ENCODE results near the gene PARP3. TPM values are rescaled to one million over a fixed set of nuclear protein-coding genes. Genes with fewer than 3 reads are reported as not detected.

Gene PARP3
- polyA plus RNA-seq, 2 of the 4 experiments (the other 2 are of a cell fraction) = 7.6 to 11.0 TPM

GRCh38 chr3:51957520-51958205 is 15.5 kb downstream of the PARP3 start (continued):
- TF ChIP-seq HMGXB4 (CRISPR knock-in tag; IDR thresholded peaks at IDR 0.05; ENCODE audit: borderline replicate concordance) (no peak), POLR2A (IDR thresholded peaks at IDR 0.05; ENCODE audit: low read length) (no peak)

GRCh38 chr3:51958603-51959521 is 16.7 kb downstream of the PARP3 start:
- no peak overlapping the region for H3K4me3 ChIP-seq
- no peaks in the 10 kb centered on the region for H3K9me3 ChIP-seq
- no peak overlapping the region for H3K27ac ChIP-seq
- H3K4me1 ChIP-seq = no peaks in the 10 kb centered on the region
- no peak overlapping the region for H3K4me2 ChIP-seq
- 91% methylated on average over 12 of the region's 20 CpGs for WGBS (ENCODE audit: missing lambda C conversion rate)
- POLR2A ChIA-PET = no interaction called here
- CTCF ChIA-PET = interaction anchor here (1.0 to 2.9 kb wide), 3 partner anchors 8 to 17 kb away, joined by 3 to 13 read pairs (median 3); partner anchors contain the start of genes PARP3, PCBP4 and RRP9
- FAIRE-seq (no peak), ATAC-seq (no peak), DNase-seq (ENCODE audit: low read depth in 1 of 2, low spot score in 1 of 2) (no peak)
- TF ChIP-seq RCOR1 (IDR thresholded peaks at IDR 0.05; ENCODE audit: low read depth, low read length) = no peak
- TF ChIP-seq RARB (CRISPR knock-in tag; IDR thresholded peaks at IDR 0.05) = no peak
- TF ChIP-seq ZC3H11A (IDR thresholded peaks at IDR 0.05) = no peak
- TF ChIP-seq FOSB (CRISPR knock-in tag; IDR thresholded peaks at IDR 0.05) = no peak

GRCh38 chr3:51959651-51960050 is 17.5 kb downstream of the PARP3 start:
- TF ChIP-seq CHD2 (IDR thresholded peaks at IDR 0.05; ENCODE audit: low read length, partially characterized antibody) (no peak), CHD4 (IDR thresholded peaks at IDR 0.05; ENCODE audit: borderline replicate concordance) (no peak), ELK1 (IDR thresholded peaks at IDR 0.05; ENCODE audit: low read depth, low read length) (no peak), SMC3 (IDR thresholded peaks at IDR 0.05) (no peak), NFE2L2 (conservative IDR thresholded peaks at IDR 0.05; ENCODE audit: low read length) (no peak)
- ATAC-seq = no peak
- H3K4me2 ChIP-seq = no peak overlapping the region
- DNase-seq (ENCODE audit: low read depth in 1 of 2, low spot score in 1 of 2) = no peak
- H3K4me3 ChIP-seq = no peak overlapping the region
- ChIA-PET POLR2A (no interaction called here), CTCF (interaction anchor here (1.0 kb wide), 1 partner anchor 18 kb away, joined by 3 read pairs; the partner anchor contains the start of gene RRP9)
- no peaks in the 10 kb centered on the region for H3K4me1 ChIP-seq
- no peak for FAIRE-seq
- H3K27ac ChIP-seq = no peak overlapping the region
- no peaks in the 10 kb centered on the region for H3K9me3 ChIP-seq
- 100% methylated on average over 3 of the region's 7 CpGs for WGBS (ENCODE audit: missing lambda C conversion rate)

- CTCF ChIA-PET = interaction anchor here (3.0 to 5.4 kb wide), 2 partner anchors 14 to 18 kb away, joined by 21 to 36 read pairs; partner anchors contain the start of genes ABHD14A, ABHD14B, PARP3 and RRP9
- no peak for DNase-seq (ENCODE audit: low read depth in 1 of 2, low spot score in 1 of 2)
- 85% methylated on average over 4 of the region's 10 CpGs for WGBS (ENCODE audit: missing lambda C conversion rate)
- Histone ChIP-seq H3K4me1 (no peaks in the 10 kb centered on the region), H3K9me3 (no peaks in the 10 kb centered on the region), H3K27ac (no peak overlapping the region), H3K4me2 (no peak overlapping the region), H3K4me3 (no peak overlapping the region)
- POLR2A ChIA-PET = no interaction called here
- FAIRE-seq = no peak
- no peak for TF ChIP-seq FOXS1 (CRISPR knock-in tag; IDR thresholded peaks at IDR 0.05)
- no peak for TF ChIP-seq FOSL2 (IDR thresholded peaks at IDR 0.05)
- no peak for TF ChIP-seq FOSL2 (CRISPR knock-in tag; IDR thresholded peaks at IDR 0.05)
- no peak for TF ChIP-seq KDM1A (IDR thresholded peaks at IDR 0.05; ENCODE audit: low read depth)
- no peak for TF ChIP-seq CEBPB (IDR thresholded peaks at IDR 0.05)
- ATAC-seq = no peak
Measured at GRCh38 chr3:51960386-51960785, 18.2 kb downstream of the PARP3 start.

All from A549 (cell line).